GM19035 (cell line): ENCODE data around the gene CRTAP.
"Not testable (repeated sequence)": the region's sequence is repeated elsewhere in the genome, so short reads cannot be mapped to it uniquely, and the experiment has no call there.

Experiments
- ATAC-seq: cut with Tn5 transposase; IDR thresholded peaks from one replicate; pipeline ENCODE4 v1.9.1; 2021; ENCODE audit not compliant: unreplicated experiment

Gene CRTAP

DNA sequence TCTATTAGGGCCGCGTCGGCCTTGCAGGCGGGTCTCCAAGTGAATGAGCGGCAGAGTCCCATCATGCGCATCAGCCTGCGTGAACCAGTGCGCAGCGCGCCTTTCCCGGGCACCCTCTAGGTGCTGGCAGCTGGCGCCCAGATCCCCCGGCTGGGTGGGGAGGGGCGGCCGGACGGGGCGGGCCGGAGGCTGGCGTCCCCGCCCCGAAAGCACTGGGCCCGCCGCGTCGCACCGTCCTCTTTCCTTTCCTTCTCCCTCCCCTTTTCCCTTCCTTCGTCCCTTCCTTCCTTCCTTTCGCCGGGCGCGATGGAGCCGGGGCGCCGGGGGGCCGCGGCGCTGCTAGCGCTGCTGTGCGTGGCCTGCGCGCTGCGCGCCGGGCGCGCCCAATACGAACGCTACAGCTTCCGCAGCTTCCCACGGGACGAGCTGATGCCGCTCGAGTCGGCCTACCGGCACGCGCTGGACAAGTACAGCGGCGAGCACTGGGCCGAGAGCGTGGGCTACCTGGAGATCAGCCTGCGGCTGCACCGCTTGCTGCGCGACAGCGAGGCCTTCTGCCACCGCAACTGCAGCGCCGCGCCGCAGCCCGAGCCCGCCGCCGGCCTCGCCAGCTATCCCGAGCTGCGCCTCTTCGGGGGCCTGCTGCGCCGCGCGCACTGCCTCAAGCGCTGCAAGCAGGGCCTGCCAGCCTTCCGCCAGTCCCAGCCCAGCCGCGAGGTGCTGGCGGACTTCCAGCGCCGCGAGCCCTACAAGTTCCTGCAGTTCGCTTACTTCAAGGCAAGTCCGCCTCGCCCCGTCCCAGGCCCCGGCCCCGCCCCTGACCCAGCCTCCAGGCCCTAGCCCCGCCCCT lies at the start of gene CRTAP:
Gene CRTAP (plus strand): TSS at position 243 of the 850 bp plus-strand sequence. CDS start 64 bp downstream, at position 307.
- ATAC-seq, result peak; percentile 83

DNA sequence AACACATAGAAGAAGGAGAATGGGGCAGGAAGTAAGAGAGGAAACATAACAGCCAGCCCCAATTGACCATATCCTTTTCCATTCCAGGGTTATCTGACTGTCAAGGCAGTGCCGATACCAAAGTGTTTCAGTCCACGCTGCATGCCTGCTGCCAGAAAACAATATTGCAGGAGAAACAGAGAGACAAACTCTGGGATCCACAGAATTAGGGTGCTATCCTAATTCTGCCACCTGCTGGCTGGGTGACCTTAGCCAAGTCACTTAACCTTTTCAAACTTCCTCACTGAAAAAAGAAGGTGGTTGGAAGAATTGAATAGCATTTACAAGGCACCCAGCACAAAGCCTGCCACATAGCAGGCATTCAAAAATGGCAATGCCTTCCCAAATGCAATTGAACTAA lies 48.9 kb upstream of the CRTAP start:
- ATAC-seq, result no peak

DNA sequence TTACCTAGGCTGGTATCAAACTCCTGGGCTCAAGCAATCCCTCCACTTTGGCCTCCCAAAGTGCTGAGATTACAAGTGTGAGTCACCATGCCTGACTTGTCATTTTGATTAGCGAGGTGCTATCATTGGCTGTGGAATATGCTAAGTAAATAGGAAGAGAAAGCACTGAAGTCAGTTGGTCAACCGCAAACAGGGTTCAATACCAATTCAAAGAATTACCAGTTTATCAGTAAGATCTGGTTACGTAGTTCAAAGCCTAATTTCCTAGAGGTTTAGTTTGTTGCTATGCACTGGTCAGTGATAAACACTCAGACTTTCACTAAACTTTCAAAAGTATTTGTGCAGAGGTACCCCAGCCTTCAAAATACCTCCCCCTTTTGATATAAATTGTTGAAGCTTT lies 46.3 kb upstream of the CRTAP start:
- ATAC-seq, result no peak

DNA sequence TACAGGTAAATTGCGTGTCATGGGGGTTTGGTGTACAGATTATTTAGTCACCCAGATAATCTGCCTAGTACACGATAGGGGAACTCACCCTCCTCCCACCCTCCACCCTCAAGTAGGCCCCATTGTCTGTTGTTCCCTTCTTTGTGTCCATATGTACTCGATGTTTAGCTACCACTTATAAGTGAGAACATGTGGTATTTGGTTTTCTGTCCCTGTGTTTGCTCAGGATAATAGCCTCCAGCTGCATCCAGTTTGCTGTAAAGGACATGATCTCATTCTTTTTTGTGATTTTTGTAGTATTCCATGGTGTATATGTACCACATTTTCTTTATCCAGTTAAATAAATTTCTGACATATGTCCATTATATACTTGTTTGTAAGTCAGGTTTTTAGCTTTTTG lies 44.0 kb upstream of the CRTAP start:
- not testable (repeated sequence) for ATAC-seq

DNA sequence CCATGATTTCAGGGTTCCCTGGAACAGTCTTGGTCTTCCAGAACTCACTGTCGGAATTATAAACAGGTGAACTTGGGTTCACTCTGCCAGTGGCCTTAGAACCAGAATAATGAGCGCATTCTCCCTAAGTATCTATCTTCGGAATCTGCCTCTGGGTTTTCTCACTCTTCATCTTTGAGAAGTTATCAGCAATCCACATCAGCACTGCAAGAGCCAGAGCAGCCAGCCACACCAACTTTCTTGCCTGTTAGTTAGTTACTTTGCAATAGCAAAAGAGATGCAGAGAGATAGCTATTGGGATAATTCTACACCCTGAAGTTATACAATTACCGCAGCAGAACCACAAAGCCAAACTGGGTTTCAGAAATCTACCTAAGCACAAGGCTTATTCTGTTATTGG lies 42.6 kb upstream of the CRTAP start:
- ATAC-seq, result no peak

DNA sequence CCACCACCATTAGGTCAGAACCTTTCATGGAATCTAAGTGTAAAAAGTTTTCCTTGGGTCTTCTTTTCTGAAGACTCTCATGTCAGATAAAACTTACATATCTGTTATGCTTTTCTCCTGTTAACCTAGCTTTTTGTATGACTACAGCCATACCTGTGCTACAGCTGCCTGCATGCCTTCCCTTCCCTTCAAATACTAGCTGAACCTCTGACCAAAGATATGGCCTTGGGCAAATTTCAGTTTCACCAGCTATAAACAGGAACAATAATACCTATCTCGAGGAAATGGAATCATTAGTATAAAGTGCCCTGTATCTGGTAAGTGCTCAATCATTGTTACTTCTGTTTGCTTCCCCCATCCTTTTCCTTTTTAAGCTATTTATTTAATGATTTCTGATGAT lies 41.9 kb upstream of the CRTAP start:
- no peak for ATAC-seq

DNA sequence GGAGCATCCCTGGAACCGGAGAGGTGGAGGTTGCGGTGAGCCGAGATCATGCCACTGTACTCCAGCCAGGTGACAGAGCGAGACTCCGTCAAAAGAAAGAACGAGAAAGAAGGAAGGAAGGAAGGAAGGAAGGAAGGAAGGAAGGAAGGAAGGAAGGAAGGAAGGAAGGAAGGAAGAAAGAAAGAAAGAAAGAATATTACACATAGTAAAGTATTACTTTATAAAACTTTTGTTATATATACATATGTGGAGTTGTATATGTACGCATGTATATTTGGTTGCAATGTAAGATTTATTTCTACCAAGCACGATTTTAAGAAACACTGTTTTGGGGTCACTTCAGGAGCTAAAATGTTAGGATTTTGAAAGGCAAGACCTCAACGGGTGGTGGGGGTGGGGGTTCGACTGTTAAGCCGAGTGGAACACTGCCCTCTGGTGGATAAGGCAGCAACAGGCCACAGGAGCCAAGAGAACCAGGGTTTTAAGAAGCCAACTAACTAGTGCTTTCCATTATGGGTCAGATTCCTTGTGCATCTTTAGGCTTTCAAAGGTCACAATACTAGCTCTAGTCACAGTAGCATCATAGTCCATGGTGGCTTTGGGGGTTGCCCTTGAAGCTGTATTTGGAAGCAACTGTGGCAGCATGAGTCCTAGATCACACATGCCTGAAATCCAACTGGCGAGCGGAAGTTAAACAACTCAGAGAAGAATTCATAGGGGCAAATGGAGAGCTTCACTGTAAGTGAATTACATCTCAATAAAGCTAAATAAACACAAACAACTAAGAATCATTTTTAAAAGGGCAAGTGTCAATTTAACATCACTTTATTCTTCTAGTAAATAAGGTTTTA lies 39.4 kb upstream of the CRTAP start:
- ATAC-seq, result no peak

DNA sequence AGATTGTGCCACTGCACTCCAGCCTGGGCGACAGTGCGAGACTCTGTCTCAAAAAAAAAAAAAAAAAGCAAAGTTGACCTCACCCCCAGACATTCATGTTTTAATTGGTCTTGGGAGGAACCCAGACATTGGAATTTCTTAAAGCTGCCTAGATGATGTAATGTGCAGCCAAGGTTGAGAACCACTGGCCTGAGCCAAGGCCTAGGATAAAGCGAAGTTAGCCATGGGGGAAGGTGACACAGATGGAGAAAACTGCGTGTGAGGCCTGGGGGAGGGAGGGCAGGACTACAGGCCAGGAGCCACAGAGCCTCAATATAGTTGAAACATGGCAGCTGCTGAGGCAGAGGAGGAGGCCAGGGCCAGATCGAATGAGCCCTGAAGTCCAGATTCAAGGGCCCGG lies 37.8 kb upstream of the CRTAP start:
- no peak for ATAC-seq

DNA sequence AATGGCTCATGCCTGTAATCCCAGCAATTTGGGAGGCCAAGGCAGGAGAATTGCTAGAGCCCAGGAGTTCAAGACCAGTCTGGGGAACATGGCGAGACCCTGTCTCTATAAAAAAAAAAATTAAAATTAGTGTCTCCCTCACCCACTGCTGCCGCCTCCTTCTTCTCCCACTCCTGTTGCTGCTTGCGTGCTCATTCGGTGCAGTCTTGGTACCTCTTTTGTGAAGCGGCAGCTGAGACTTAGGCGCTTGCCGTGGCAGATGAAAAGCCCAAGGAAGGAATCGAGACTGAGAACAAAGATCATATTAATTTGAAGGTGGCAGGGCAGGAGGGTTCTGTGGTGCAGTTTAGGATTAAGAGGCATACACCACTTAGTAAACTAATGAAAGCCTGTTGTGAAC lies 36.9 kb upstream of the CRTAP start:
- ATAC-seq, result no peak

DNA sequence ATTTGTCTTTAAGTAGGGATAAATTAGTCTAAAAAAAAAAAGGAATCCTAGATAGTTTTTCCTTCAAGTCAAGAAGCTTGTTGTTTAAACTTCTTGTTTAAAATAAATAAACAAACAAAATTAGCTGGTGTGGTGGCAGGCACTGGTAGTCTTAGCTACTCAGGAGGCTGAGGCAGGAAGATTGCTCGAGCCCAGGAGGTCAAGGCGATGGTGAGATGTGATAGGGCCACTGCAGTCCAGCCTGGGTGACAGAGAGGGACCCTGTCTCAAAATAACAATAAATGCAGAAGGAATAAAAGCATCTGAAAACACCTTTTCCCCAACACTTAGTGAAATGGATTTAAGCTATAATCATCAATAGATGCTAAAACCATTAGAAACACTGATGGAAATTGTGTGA lies 35.8 kb upstream of the CRTAP start:
- no peak for ATAC-seq

DNA sequence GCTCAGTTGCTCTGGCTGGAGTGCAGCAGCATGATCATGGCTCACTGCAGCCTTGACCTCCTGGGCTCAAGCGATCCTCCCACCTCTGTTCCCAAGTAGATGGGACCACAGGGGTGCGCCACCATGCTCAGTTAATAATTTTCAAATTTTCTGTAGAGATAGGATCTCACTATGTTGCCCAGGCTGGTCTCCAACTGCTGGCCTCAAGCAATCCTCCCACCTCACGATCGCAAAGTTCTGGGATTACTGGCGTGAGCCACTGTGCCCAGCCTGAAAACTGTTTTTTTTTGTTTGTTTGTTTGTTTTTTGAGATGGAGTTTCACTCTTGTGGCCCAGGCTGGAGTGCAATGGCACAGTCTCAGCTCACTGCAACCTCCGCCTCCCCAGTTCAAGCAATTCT lies 34.0 kb upstream of the CRTAP start:
- not testable (repeated sequence) for ATAC-seq

DNA sequence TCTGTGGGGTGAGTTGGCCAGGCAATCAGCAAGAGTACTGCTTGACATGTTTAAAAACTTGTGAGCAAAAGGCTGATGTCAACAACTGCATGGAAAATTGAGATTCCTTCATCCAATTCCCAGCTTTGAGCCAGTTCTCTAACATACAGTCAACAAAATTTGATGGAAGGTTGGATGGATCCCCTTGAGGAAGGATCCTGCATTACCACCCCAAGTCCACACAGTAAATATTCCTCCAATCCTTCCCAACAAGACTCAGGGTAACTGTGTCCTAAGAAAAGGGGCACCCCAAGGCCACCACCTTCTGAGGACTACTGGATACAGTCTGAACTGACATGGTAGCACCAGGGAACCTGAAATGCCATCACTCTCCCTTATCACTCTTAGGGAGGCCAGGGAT lies 32.0 kb upstream of the CRTAP start:
- ATAC-seq, result no peak

DNA sequence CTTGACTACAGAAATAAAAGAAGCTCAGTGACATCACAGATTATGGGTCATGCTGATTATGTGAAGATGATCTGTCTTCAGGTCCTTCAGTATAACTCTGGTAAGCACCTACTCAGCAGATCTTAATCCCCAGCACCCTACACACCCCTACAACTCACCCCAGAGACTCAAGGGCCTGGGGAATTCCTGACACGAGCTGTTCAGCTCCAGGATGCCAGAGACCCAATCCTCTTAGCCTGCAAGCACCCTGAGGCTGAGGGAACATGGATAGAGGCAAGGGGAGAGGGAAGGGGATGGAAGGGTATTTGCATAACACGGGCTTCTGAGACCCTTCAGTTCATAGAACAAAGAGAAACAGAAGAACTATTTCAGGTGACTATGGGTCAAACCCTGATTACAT lies 29.9 kb upstream of the CRTAP start:
- no peak for ATAC-seq

DNA sequence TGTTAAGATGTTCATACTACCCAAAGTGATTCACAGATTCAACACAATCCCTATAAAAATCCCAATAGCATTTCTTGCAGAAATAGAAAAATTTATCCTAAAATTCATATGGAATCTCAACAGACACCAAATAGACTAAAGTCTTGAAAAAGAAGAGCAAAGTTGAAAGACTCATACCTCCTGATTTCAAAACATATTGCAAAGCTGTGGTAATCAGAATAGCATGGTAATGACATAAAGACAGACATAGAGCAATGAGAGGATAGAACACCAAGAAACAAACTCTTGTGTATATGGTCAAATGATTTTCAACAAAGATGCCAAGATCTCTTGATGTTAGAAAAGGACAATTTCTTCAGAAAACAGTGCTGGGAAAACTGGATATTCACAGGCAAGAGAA lies 25.1 kb upstream of the CRTAP start:
- ATAC-seq, result no peak

DNA sequence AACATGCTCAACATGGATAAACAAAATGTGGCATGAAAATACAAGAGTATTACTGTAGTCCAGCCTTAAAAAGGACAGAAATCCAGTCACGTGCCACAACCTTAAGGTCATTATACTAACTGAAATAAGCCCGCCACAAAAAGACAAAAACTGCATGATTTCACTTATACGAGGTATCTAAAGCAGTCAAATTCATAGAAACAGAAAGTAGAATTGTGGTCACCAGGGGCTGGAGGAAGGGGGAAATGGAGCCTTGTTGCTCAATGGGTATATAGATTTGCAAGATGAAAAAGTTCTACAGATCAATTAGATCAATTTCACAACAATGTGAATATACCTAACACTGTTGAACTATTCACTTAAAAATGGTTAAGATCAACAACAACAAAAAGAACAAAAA lies 24.3 kb upstream of the CRTAP start:
- peak; percentile 90 for ATAC-seq

DNA sequence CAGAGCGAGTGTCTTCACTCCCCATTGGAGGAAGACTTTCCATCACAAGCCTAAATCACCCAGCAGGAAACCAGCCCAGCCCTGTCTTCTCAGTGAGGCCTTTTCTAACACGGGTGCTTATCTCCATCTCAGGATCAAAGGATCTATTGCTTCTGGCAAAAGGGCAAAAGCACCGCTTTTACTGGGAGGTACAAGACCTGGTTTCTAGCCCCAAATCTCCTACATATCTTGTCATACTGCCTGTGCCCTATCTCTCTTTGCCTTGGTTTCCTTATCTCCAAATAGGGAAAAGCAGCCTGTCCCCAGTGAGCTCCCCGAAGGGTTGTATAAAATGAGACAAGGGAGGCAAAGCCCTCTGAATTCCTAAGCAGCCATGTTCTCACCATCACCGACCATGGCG lies 22.1 kb upstream of the CRTAP start:
- no peak for ATAC-seq

DNA sequence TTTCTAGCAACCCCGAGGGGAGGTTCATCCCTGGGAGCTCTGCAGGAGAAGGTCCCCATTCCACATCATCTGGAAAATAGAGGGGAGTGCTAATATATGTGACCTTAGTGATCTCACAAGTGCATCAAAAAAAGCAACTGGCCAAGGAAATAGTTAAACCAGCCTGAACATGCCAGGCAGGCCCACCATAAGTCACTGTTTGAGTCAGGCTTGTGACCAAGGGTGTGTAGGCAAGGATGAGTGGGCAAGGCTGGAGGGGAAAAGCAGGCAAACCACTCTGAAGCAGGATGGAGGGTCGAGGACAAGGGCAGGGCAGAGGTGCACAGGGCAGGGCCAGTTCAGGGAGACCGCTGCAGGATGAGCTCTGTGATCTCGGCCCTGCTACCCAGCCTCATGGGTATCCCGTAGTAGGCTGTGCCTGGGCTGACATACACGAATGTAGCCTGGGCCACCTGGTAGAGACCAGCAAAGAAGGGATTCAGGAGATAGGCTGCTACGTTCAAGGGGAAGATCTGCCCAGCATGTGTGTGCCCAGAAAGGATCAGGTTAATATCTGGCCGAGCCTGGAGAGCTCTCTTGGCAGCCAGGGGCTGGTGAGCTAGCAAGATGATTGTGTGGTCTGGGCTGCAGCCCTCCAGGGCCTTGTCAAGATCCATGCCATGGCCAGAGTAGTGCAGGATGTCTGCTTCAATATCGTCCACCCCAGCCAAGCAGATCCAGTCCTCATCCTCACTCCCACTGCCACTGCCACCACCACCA lies 21.1 kb upstream of the CRTAP start:
- ATAC-seq, result no peak

DNA sequence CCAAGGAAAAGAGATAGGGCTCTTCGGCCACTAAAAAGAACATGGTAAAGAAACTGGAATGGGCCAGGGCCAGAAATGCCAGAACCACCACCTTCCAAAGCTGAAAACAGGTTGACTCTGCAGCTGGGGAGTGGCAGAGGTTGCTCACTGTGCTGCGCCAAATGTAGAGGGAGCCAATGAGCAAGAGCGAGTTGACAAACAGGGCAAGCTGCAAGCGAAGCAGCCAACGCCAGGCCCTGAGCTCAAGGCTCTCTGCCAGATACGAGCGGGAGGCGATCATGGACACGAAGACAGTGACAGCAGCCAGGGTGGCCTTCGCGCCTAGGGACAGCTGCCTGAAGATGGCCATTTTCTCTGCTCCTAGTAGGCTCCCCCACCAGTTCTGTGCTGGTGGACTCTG lies 20.0 kb upstream of the CRTAP start:
- no peak for ATAC-seq

DNA sequence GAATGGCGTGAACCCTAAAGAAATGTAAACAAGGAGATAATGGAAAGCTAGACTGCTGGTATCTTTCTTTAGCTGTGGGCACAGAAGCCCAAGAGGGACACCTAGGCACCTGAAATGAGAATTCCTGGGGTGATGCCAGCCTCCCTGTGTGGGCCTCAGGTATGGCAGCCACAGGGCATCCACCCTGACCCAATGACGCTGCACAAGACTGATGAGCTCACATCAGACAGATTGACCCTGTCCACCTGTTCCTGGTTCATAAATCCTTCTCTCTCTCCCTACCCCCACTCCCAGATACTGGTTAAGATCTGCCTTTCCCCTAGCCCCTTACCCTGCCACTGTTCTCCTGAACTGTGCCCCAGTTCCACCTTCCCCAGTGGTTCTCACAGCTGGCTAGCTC lies 18.4 kb upstream of the CRTAP start:
- no peak for ATAC-seq

DNA sequence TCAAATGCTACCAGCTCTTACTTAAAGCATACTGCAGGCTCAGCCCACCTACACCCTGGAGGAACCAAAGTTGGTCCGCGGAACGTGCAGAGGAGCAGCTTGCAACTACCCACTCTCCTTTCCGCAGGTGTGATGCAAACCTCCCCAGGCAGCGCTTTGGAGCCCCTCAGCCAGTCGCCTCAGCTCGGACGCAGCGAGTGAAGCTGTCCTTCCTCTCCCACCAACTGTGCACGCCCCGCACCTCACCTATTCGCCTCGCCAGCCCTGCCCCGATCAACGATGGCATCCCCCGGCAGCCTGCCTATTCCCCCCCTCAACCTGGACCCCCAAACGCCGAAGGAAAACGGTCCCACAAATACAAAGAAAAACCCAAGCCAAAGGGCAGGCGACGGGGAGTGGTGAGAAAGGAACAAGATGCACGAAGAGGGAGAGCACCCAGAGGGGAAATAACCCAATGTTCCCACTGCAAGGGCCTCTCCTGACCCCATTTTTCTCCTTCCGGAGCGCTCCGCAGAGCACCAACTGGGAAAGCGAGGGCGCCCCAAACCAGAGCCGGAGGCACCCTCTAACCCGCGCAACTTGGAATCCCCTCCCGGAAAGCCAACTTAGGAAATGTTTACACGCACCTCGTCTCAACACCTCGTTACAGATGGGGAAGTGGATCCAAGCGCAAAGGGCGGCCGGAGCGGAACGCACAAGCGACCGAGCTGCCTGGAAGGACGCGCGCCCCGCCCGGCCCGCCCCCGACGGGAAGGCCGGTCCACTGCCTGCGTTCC lies 17.5 kb upstream of the CRTAP start:
- peak; percentile 52 for ATAC-seq
